AG04450 (cell line): ENCODE data around the gene CHAC1. TPM values are rescaled to one million over a fixed set of nuclear protein-coding genes. Genes with fewer than 3 reads are reported as not detected.

Source experiments
- CTCF ChIA-PET: fragments of 300-600, 350-600 bp; formaldehyde crosslinking; extraction: SDS; loops from one replicate; lab custom pipeline; 2022; ENCODE audit warnings: antibody characterized with exemption, inconsistent platforms; lab: Charles Lee
- POLR2A ChIA-PET: fragments of 350-600 bp; formaldehyde crosslinking; extraction: SDS; loops from one replicate; lab custom pipeline; 2021; ENCODE audit warnings: antibody characterized with exemption, inconsistent platforms; lab: Yijun Ruan, JAX
- DNase-seq: peaks from one replicate; pipeline ENCODE4 v3.0.0-alpha.2; 2011; ENCODE audit warnings: low read depth, low spot score
- H3K27ac ChIP-seq: one replicate; pipeline ENCODE4 v1.5.1; 2012; ENCODE audit warnings: low read depth, low read length, control low read depth
- H3K27me3 ChIP-seq: one replicate; pipeline ENCODE4 v1.6.0; 2012; ENCODE audit warnings: low read length; ENCODE audit not compliant: control insufficient read depth, insufficient read depth
- H3K4me3 ChIP-seq: 2 replicates; pipeline ENCODE4 v1.5.1; 2011; ENCODE audit warnings: mild to moderate bottlenecking, low read depth, low read length, control low read depth
- H3K9me3 ChIP-seq: 2 replicates; pipeline ENCODE4 v1.5.1; 2012; ENCODE audit warnings: low read length; ENCODE audit not compliant: control insufficient read depth, insufficient read depth
- CTCF ChIP-seq: IDR thresholded peaks from 2 replicates; pipeline ENCODE4 v1.5.1; 2011; ENCODE audit warnings: low read depth, low read length, control low read depth, inconsistent platforms
- polyA plus RNA-seq: library from polyadenylated mRNA; depleted of rRNA; stranded (reverse); fragments of >200 nt; gene quantifications from 2 replicates; pipeline ENCODE4 v1.2.3, GENCODE V29; 2011

Gene CHAC1
- polyA plus RNA-seq, 1 experiment, result 106 TPM

DNA sequence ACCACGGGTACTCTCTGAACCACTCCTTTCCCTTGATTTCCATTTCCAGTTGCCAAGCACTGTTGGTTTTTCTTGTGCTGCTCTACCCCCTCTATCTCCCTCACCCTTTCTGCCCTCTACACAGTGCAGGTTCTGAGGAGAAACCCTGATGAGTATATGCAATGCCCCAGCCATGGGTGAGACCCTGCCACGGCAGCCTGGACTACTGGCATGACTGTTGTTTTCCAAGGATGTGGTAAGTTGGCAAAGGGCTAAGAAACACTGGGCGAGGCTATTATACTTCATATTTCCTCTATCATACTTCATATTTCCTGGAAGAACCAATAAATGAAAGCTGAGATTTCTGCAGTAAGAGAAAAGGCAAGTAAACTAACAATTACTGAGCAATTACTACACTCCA is 27.9 kb downstream of the CHAC1 start:
- no peak overlapping the region for H3K27ac ChIP-seq

GRCh38 chr15:40982855-40983254 is 29.6 kb downstream of the CHAC1 start:
- DNase-seq, result peak; percentile 67
- CTCF ChIA-PET, result interaction anchor here (0.7 to 1.8 kb wide), 8 partner anchors 19 to 464 kb away, joined by 3 to 8 read pairs (median 3); no protein-coding TSS in a partner anchor
- TF ChIP-seq CTCF, result no peak
- Histone ChIP-seq H3K4me3 (no peak overlapping the region; the same call in 1 of the 2 replicates), H3K27ac (peak overlapping the region; percentile 84), H3K27me3 (no peaks in the 10 kb centered on the region), H3K9me3 (no peaks in the 10 kb centered on the region)
- POLR2A ChIA-PET, result interaction anchor here (0.6 to 1.8 kb wide), 13 partner anchors 9 to 301 kb away, joined by 3 to 12 read pairs (median 4); partner anchors contain the start of gene CHAC1

More for the DNA sequence above, 27.9 kb downstream of the CHAC1 start:
- DNase-seq, result no peak
- Histone ChIP-seq H3K27me3 (no peaks in the 10 kb centered on the region), H3K4me3 (no peak overlapping the region), H3K9me3 (no peaks in the 10 kb centered on the region)
- no peak for TF ChIP-seq CTCF
- ChIA-PET POLR2A (interaction anchor here (0.7 to 1.4 kb wide), 2 partner anchors 28 to 135 kb away, joined by 3 to 4 read pairs; partner anchors contain the start of genes CHAC1 and INO80), CTCF (no interaction called here)

DNA sequence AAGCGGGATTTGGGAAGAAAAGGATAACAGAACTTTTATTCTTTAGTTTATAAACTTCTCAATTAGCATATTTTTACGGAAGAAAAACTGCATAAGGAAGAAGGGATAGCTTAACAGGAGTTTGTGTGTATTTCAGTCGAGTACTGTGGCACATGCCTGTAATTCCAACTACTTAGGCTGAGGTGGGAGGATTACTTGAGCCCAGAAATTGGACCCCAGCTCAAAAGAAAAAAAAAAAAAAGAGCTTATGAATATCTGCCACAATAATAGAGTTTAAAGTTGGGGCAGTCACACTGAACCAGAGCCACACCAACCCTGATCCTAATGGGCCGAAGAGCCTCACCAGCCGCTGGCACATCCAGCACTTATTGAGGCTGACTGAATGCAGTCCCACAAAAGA is 31.1 kb downstream of the CHAC1 start:
- POLR2A ChIA-PET, result interaction anchor here (0.5 to 1.8 kb wide), 4 partner anchors 8 to 264 kb away, joined by 3 to 7 read pairs (median 4); no protein-coding TSS in a partner anchor
- no peaks in the 10 kb centered on the region for H3K27me3 ChIP-seq
- no peaks in the 10 kb centered on the region for H3K9me3 ChIP-seq
- CTCF ChIA-PET, result interaction anchor here (0.6 to 2.4 kb wide), 2 partner anchors 43 to 55 kb away, joined by 3 to 10 read pairs; no protein-coding TSS in a partner anchor
- TF ChIP-seq CTCF, result no peak
- peak overlapping the region; percentile 84 for H3K27ac ChIP-seq
- DNase-seq, result no peak
- no peak overlapping the region for H3K4me3 ChIP-seq

GRCh38 chr15:40984964-40985363 is 31.7 kb downstream of the CHAC1 start:
- ChIA-PET CTCF (interaction anchor here (2.4 kb wide), 1 partner anchor 44 kb away, joined by 10 read pairs; no protein-coding TSS in a partner anchor), POLR2A (interaction anchor here (0.6 to 1.1 kb wide), 3 partner anchors 16 to 91 kb away, joined by 3 to 4 read pairs (median 4); partner anchors contain the start of genes CHAC1 and VPS18)
- no peak overlapping the region for H3K4me3 ChIP-seq
- peak; percentile 81 for DNase-seq
- peak overlapping the region; percentile 84 for H3K27ac ChIP-seq
- H3K27me3 ChIP-seq, result no peaks in the 10 kb centered on the region
- no peaks in the 10 kb centered on the region for H3K9me3 ChIP-seq
- TF ChIP-seq CTCF, result no peak

DNA sequence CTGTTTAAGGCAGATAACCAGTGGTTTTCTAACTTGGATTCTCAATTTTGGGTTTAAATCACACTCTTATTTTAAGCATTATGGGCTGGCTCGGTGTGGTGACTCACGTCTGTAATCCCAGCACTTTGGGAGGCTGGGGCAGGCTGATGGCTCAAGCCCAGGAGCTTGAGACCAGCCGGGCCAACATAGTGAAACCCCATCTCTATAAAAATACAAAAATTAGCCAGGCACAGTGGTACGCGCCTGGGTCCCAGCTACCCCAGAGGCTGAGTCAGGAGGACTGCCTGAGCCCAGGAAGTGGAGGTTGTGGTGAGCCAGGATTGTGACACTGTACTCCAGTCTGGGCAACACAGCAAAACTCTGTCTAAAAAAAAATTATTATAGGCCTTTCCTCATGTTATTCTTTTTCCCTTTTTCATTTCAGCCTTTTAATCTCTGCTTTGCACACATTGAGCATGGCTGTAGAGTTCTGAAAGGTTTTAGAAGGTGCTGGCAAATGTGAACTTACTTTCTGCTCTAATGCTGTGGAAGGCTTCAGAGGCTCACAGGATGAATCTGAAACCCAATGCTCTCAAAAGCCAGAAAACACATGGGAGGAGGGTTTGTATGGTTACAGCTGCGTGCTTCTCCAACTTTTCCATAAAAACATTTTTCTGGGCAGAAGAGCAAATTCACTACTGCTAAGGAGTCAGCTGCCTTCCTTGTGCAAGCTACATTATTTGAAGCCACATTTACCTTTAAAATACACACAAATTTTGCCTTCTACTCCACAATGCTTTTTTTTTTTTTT is 32.5 kb downstream of the CHAC1 start:
- DNase-seq, result no peak
- H3K4me3 ChIP-seq, result no peak overlapping the region
- H3K9me3 ChIP-seq, result no peaks in the 10 kb centered on the region
- H3K27ac ChIP-seq, result peak overlapping the region; percentile 84
- no peak for TF ChIP-seq CTCF
- H3K27me3 ChIP-seq, result no peaks in the 10 kb centered on the region
- ChIA-PET POLR2A (interaction anchor here (0.6 to 1.1 kb wide), 4 partner anchors 17 to 92 kb away, joined by 3 to 4 read pairs (median 4); partner anchors contain the start of genes CHAC1 and VPS18), CTCF (interaction anchor here (2.4 kb wide), 1 partner anchor 44 kb away, joined by 10 read pairs; no protein-coding TSS in a partner anchor)
